Measurements from ENCODE around the gene ARPC1A.
A peak's percentile ranks its signal among the peaks of the same experiment; 100 is the strongest.
"Not testable (repeated sequence)": the region's sequence is repeated elsewhere in the genome, so short reads cannot be mapped to it uniquely, and the experiment has no call there.

The ARPC1A gene

GRCh38 chr7:99371376-99371920, 45.8 kb downstream of the ARPC1A start:
- DNase-seq = no peak

- no peak for DNase-seq
These were observed 46.8 kb downstream of the ARPC1A start for GRCh38 chr7:99372275-99373090.

GRCh38 chr7:99373091-99374066, 47.7 kb downstream of the ARPC1A start:
- no peak for DNase-seq

- peak; percentile 90 for DNase-seq
These were observed 48.7 kb downstream of the ARPC1A start, which contains the start of gene ARPC1B for GRCh38 chr7:99374111-99375064. ARPC1B (plus strand) TSS chr7:99374730; CDS start chr7:99385715, 10,985 bp downstream.

GRCh38 chr7:99375070-99375807, 49.5 kb downstream of the ARPC1A start:
- peak; percentile 77 for DNase-seq

- peak; percentile 60 for DNase-seq
These were observed 53.4 kb downstream of the ARPC1A start for GRCh38 chr7:99379043-99379577.

- not testable (repeated sequence) for DNase-seq
These were observed 54.0 kb downstream of the ARPC1A start for GRCh38 chr7:99379693-99380031.

GRCh38 chr7:99380032-99380822, 54.5 kb downstream of the ARPC1A start:
- DNase-seq = peak; percentile 64

GRCh38 chr7:99380823-99381663, 55.3 kb downstream of the ARPC1A start:
- peak; percentile 93 for DNase-seq

GRCh38 chr7:99381664-99382075, 56.0 kb downstream of the ARPC1A start:
- no peak for DNase-seq

GRCh38 chr7:99383203-99383602, 57.5 kb downstream of the ARPC1A start:
- DNase-seq = no peak

GRCh38 chr7:99383791-99384370, 58.2 kb downstream of the ARPC1A start:
- DNase-seq = no peak

GRCh38 chr7:99384523-99384922, 58.8 kb downstream of the ARPC1A start:
- DNase-seq = no peak

GRCh38 chr7:99385564-99385963, 59.9 kb downstream of the ARPC1A start:
- DNase-seq = no peak

- no peak for DNase-seq
These were observed 61.0 kb downstream of the ARPC1A start for GRCh38 chr7:99386584-99387238.

- DNase-seq = not testable (repeated sequence)
These were observed 61.5 kb downstream of the ARPC1A start for GRCh38 chr7:99387239-99387635.

GRCh38 chr7:99387912-99388311, 62.2 kb downstream of the ARPC1A start:
- DNase-seq = no peak

- DNase-seq = no peak
These were observed 64.1 kb downstream of the ARPC1A start for GRCh38 chr7:99389772-99390171.

Measured in activated CD4-positive, alpha-beta T cell treated with anti-CD3 and anti-CD28 coated beads for 48 hours (primary cell).